Measurements from ENCODE around the gene DNAH7.
A peak's percentile ranks its signal among the peaks of the same experiment; 100 is the strongest.
"Not testable (repeated sequence)": the region's sequence is repeated elsewhere in the genome, so short reads cannot be mapped to it uniquely, and the experiment has no call there.

DNAH7 gene

DNA sequence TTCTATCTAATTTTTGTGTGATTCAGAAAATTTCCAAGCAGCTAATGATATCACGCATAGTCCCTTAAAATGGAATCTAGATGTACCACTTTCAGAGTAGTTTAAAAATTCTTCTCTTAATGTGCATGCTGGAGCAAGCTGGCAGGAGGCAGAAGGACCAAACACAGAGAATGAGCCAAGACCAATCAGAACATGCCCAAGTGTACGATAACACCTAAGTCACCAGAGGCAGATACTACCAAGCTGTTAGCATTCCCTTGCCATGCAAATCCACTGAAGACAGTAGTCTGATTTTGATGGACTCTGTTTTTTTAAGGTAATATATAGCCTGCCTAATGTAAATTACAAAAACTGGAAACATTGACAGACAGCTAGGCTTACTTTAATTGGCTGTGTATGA is 109.3 kb downstream of the DNAH7 start:
- no peak for DNase-seq

DNA sequence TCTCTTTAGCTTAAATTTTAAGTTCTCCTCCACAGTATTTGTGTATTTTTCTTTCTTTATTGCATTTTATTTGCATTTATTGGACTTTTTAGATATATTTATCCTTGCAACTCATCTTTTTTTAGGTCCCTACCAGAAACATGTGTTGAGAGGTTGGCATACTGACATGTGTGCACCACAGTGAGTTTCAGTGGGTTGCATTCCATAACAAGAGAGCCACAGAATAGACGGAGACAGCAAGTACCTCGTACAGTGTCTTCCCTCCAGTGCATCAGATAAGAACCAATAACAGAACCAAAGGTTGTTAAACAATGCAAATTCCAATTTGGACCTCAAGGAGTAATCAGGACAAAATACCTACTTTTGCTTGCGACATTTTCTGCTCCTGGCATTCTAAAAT is 111.9 kb downstream of the DNAH7 start:
- DNase-seq: no peak

DNA sequence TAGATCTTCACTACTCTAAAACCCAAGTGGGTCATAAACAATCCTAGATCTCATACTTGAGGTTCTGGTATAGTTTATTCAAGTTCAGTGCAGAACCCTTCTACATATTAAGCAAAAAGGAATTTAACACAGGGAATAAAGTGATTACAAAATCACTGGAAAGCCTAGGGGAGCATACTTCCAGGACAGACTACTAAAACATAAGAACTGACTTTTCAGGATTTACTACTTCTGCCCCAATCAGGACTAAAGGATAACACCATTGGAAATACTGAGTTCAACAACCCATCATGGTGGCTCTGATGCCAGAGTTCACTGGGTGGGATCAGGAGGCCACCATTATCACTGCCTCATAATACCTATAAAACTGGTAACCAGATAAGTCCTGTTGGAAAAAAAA is 123.6 kb downstream of the DNAH7 start:
- no peak for DNase-seq

DNA sequence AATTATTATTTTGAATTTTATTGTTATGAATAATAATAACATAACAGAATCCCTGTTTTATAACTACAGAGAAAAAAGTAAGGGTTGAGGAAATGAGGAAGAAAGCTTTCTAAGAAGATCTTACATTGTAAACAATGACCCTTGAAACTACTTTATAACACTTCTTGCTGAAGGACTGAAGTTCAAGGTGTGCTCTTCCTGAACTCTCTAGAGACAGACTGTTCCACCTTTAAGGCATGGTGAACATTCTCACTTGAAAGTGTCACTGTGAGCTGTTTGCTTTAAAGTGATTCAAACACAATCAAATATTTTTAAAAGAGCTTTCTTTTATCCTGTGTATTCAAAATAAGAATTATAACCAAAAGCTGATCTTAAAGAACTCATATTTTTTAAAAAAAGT is 131.5 kb downstream of the DNAH7 start:
- DNase-seq: no peak

DNA sequence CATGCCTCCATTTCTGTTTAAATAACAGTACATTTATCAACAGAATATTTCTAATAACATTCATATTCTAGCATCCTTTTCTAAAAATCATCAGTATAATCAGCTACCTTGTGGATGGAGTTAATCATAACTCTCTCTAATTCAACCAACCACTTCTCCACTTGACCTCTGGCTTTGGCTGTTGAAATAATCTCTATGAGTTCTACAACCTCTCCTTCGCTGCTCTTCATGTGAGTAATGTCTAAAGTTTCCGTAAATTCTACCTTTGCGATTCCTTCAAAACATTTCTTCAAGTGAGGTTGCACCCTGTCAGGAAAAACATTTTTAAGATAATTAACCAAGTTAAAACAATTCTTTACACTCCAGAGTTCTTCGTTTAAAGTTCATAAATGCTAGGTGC is 134.2 kb downstream of the DNAH7 start:
- DNase-seq: no peak

DNA sequence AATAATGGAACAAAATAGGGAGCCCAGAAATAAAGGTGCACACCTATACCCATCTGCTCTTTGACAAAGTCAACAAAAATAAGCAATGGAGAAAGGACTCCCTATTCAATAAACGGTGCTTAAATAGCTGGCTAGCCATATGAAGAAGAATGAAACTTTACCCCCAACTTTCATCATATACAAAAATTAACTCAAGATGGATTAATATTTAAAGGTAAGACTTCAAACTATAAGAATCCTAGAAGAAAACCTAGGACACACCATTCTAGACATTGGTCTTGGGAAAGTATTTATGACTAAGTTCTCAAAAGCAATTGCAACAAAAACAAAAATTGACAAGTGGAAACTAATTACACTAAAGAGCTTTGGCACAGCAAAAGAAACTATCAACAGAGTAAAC is 139.1 kb downstream of the DNAH7 start:
- DNase-seq: no peak

DNA sequence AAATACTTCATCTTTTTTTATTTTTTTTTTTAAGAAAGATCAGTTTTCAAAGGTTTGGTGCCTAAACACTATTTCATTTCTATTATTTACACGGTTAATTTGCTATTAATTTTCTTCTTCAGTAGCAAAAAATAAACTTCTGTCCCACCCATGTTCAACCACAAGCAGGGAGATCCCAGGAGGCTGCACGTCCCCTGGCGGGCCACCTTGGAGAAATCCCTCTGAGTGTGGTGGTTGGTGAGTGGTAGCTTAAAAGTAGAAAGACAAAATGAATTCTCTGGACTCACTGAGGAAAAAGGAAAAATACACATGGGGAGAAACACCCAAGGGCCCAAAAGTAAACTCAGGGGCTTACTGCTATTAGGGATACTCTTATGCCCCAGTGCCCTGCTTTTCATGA is 143.5 kb downstream of the DNAH7 start:
- no peak for DNase-seq

DNA sequence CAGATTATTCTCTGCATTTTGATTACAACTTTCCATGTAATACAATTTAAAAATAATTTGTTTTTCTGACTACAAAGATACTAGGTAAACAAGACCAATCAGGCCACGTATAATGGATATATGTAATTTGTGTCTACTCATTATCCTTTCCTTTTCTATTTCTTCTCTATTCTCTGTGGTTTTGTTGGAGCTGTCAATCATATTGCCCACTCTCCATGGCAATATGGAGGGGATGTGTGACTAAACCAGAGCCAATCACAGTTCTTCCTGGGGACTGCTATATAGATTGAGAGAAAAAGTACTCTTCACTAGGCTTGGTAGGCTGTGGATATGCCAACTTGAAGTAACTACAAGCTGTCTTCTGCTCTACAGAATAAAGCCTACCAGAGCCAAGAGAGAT is 144.7 kb downstream of the DNAH7 start:
- no peak for DNase-seq

DNA sequence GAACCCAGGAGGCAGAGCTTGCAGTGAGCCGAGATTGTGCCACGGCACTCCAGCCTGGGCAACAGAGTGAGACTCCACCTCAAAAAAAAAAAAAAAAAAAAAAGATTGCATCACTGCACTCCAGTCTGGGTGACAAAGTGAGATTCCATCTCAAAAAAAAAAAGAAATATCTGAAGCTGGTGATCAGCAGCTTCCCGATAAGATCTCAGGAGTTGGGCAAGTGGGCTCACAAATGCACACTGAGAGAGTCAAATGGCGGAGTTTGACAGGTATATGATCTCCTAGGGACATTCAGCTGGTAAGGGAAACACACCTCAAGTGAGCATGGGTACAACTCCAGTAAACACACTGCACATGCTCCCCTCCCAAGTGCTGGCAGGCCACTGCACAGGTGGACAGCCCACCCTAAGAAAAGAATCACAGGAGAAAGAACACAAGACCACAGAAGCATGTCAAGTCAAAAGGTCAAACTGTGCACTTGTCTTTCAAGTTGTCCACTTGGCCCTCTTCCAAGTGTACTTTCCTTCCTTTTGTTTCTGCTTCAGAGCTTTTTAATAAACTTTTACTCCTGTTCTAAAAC is 151.5 kb downstream of the DNAH7 start:
- not testable (repeated sequence) for DNase-seq

DNA sequence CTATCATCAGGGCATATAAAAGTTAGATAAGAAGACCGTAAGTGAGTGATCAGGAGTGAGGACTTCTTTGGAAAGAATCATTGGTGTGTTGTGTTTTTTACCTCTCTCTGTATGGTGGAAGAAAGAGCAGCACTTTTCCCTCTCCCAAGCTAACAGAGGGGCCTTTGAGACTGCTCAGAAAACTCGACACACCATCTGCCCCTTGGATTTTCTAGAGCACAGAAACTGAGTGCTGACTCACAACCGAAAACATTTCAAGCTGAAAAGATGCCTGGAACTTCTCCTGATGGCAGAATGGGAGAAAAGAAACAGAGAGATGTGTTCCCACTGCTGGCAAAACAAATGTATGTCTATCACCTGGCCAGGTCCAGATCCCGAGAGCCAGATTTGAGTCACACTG is 156.6 kb downstream of the DNAH7 start:
- DNase-seq: no peak

DNA sequence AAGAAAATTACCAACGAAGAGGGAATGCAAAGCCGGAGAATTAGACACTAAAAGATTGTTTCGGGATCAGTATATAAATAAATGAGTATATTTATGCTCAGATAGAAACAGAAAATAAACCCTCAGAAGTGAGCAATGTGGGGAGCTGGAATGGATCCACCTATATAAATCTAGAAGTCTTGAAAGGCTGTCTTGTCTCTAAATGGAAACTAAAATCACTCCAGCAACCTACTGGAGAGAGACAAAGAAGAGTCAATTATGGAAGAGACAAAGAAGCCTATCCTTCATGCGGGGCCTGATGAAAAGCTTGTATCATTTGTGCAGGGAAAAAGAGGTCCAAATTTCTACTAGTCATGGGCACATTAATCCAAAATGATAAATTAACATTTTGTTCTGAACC is 158.1 kb downstream of the DNAH7 start:
- no peak for DNase-seq

DNA sequence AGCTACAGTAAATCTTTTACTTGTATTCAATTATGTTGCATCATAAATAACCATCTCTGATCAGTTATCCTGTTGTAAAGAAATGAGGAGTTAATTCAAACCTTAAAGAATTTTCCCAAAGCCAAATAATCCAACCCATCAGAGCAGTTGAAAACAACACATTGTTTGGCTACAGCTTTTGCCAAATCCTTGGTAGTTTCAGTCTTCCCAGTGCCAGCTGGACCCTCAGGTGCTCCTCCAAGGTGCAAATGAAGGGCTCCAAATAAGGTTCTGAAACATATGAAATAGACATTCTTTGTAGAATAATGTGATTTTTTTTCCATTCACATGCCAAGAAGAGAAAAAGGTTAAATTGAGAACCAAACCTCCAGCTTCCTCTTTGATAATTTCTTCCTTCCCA is 158.7 kb downstream of the DNAH7 start:
- DNase-seq: no peak

DNA sequence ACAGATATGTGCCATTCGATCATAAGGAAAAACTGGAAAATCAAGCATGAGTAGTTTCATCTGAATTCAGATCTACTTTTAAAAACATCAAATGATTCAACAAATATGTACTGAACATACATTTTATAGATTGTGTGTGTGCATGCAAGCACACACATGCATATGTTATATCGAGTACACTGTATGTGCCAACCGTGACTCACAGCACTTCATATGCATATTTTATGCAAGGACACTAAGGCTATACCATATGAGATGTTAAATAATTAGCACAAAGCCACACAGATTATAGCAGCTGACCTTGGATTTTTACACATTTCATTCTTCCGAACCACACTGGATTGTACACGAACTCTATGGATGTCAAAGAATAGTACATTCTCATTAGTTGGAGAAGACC is 161.2 kb downstream of the DNAH7 start:
- no peak for DNase-seq

DNA sequence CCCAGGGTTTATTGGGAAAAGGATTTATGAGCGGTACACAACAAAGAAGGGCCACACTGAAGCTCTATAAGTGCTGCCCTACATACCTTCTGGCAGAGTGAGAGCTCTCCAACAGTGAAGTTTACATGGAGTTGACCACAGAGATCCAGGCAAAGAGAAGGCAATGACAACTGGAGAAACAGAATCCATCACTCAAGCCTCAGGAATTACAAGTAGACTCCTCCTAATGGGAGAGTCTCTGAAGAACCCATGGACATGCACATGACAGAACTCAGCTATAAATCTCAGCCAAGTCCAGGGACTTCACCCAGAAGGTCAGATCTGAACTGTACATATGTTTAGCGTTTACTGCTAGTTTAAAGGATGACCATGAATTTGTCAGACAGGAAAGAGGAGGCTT is 164.7 kb downstream of the DNAH7 start:
- DNase-seq: no peak

DNA sequence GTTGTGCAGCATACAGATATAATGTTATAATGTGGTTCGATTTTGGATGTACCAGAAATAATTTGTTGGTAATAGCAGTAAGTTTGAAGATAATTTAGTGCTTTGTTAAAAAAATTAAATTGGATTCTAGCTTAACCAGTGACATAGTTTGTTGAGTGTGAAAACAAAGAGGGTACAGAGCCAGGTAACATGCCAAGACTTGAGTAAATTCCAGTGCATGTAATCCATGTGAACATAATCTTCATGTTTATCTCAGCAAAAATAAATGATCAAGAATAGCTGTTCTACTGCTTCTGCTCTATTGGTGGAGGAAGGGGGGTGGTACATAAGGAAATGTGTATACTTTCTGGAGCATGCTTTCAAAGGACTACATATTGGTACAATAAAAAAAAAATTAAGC is 165.8 kb downstream of the DNAH7 start:
- no peak for DNase-seq

DNA sequence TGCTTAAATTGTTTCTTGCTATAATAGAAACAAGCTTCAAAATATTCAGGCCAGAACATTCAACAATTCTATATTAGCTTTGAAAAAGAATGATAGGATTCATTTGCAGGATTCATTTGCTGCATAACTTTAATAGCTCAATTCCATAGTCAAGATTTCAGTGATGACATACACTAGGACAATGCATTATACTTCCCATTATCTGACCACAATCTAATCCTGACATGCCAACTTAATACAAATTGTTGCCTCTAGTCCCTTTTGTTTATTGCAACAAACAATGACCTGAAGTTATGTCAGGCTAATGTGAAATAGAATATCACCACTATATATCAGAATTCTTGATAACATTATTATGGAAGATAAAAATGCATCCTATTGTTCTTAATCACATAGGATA is 169.4 kb downstream of the DNAH7 start:
- DNase-seq: no peak

DNA sequence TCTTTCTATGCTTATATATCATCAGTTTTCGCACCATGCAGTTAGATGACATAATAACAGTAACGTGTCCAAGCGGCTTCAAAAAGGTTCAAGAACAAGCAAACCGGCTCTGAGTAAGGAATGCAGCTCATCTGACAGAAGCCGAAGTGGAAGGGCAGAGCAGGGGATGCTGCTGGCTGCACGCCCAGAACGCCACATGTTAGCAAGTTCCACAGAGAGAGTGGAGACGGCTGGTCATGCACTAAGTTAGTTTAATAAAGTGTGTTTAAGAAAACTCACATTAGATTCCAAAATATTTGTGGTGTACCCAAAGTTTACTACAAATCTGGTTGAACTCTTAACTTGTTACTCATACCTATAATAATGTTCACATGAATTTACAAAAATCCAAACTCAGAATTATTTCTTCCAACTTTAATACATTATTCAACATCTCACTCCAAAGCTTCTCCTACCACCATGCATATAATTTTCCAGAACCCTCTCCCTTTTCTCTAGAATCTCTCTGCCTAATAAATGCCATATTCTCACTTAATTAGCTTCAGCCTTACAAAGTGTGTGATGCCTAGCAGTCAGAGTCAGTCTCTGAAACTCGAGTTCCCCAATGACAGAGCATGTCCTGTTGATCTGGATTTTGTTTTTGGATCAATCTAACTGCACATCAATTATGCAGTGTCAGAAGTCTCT is 170.0 kb downstream of the DNAH7 start:
- DNase-seq: peak; percentile 93

DNA sequence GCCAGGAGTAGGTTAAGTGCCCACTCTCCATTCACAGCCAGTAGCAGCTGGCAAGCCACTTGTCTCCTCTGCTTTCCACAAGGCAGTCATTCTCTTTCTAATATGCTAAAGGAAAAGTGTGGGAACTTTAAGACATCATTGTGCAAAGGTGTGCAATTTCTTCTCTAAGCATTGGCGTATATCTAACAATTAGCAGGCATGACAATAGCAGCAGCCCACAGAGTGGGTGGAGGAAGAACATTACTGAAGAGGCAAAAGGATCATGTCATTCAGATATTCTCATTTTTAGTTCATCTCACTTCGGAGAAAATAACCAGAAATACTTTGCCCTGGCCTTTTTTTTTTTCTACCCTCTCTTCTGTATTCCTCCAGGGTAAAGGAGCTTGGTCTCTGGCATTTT is 177.6 kb downstream of the DNAH7 start:
- DNase-seq: no peak

DNA sequence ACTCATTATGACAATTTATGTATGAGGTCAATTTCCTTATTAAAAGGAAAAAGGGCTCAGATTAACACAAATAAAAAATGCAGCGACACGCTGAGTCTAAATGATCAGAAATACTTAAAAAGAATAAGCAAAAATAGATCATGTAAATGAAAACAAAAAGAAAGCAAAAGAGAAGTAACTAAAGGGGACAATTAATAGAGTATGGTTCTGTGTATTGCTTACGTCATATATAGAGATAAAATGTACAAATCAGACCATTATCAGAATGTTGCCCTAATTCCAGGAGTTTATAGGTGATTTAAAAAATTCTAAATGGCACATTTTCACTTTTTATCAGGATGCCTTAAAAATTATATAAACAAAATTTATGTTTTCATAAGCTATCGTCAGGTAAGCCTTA is 189.5 kb downstream of the DNAH7 start:
- DNase-seq: no peak

DNA sequence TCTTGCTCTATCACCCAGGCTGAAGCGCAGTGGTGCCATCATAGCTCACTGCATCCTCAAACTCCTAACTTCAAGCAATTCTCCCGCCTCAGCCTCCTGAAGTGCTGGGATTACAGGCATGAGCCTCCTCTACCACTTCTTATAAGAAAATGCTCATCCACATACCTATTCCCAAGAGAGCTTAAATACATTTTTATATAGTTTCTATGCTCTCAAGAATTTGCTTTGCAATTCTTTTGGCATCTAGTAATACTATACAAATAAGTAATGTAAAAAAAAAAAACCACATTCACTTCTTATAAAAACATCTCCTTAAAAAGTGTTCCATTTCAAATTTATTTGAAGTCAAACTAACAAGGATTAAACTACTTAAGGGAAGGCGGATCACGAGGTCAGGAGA is 197.3 kb downstream of the DNAH7 start:
- no peak for DNase-seq

DNA sequence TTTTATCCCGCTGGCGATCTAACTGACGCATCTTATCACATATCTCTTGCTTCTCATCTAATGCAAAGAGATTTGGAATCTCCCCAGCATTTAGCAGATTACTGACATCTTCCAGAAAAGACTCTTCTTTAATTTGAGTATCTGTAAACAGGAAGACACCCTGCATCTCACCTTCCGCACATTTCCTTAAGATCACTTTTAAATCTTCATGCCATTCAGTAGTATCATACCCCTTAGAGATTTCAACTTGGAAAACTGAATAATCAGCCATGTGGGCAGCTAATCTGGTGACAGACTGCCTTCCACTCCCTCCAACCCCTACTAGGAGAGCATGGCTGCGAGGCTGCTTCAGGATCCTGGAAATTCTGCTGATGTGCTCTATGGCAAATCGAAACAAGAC is 204.3 kb downstream of the DNAH7 start:
- no peak for DNase-seq

DNA sequence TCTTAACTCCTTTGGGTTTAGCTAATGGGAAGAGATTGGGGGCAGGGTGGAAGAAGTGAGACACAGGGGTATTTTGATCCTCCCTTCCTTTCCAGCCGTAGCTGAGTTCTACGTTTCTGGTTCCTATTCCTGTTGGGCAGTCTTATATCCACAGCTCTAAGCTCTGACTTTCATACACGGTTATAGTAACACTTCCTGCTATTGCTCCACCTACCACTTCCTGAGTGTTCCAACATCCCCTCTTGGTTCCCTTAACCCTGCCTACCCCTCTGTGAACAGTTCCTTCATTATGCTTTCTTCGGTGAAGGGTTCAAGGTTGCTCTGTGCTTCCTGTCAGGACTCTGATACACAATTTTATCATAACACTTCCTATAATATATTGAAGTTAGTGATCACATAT is 205.1 kb downstream of the DNAH7 start:
- no peak for DNase-seq

DNA sequence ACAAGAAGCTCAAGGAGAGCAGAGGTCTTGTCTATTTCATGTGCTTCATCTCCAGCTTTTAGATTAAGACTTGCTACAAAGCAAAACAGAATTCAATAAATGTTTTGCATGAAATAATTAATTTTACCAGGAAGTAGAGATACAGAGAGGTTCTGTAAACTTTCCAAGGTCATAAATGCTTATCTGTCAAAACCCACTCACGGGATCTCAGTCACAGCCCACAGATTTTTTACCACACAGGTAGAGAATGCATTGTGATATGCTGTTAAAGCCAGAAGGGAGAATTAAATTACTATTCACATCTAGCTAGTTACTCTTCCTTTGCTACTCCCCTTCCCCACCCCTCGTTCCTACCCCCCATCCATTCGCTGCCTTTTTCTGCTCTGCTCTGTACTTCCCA is 205.5 kb downstream of the DNAH7 start:
- no peak for DNase-seq

DNA sequence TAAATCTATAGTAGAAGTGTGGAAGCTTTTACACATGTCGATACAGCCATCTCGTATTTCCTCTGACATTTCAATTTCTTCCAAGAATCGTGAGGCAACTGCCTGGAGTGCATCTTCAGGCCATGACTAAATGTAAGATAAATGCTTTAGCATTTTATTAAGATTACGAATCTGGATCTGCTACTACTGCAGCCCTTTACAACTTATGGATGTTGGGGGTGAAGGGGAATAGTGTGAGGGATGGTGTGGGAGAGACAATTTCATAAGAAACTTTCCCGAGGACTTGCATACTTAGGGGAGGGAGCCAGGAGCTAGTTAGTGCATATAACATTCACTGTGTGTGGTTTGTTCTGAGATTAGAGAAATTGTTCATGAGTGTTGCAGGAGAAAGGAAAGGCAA is 206.8 kb downstream of the DNAH7 start:
- DNase-seq: no peak

DNA sequence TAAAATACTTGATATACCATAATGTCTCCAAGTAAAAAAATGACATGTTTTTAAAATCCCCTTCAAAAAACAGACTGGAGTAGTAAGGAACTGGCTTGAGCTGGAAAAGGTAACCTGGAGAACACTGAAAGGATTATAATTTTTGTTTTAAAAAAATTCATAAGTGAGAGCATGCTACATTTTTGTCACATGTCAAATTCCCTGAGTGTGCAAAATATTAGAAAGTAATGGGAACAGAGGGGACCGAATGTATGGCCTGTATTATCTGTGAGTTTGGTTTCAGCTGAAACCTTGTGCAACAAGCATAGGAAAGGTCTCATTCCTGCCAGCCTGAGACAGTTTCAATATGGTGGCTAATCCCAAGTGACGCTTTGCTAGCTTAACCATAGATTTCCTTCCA is 209.1 kb downstream of the DNAH7 start:
- DNase-seq: no peak

Data from femur (tissue), 1 donor.